Small intestine (tissue), 7 donors: ENCODE results near the gene ORC5. TPM values are rescaled to one million over a fixed set of nuclear protein-coding genes. Genes with fewer than 3 reads are reported as not detected.

Experiments used
- DNase-seq, 2 donors: peaks; one replicate each; pipeline versions ENCODE4 v3.0.0 to v3.0.0-alpha.2; 2013
- FAIRE-seq: peaks from 2 replicates; lab custom pipeline; 2012; peaks lifted over from hg19 to GRCh38; lab: Jason Lieb, UNC
- H3K27ac ChIP-seq, 3 donors: one replicate each; pipeline ENCODE4 v1.5.1; 2013; ENCODE audit warnings: low read length in 2 of 3, mild to moderate bottlenecking in 2 of 3, control low read depth in 1 of 3, inconsistent platforms in 1 of 3, low read depth in 1 of 3, moderate library complexity in 1 of 3
- H3K27me3 ChIP-seq, 3 donors: one replicate each; pipeline ENCODE4 v1.6.1; 2013; ENCODE audit warnings: low read length in 3 of 3, inconsistent platforms in 1 of 3; ENCODE audit not compliant: control insufficient read depth in 3 of 3, insufficient read depth in 3 of 3
- H3K36me3 ChIP-seq, 3 donors: one replicate each; pipeline ENCODE4 v1.6.1; 2013; ENCODE audit warnings: low read length in 3 of 3, inconsistent platforms in 1 of 3, low read depth in 1 of 3, mild to moderate bottlenecking in 1 of 3, moderate library complexity in 1 of 3; ENCODE audit not compliant: control insufficient read depth in 3 of 3, insufficient read depth in 2 of 3
- H3K4me1 ChIP-seq, 3 donors: one replicate each; pipeline ENCODE4 v1.6.1; 2013; ENCODE audit warnings: low read length in 2 of 3, inconsistent platforms in 1 of 3, low read depth in 1 of 3, mild to moderate bottlenecking in 1 of 3, moderate library complexity in 1 of 3; ENCODE audit not compliant: control insufficient read depth in 3 of 3, insufficient read depth in 2 of 3
- H3K4me3 ChIP-seq, 3 donors: one replicate each; pipeline ENCODE4 v1.5.1; 2013; ENCODE audit warnings: low read length in 3 of 3, control low read depth in 1 of 3, inconsistent platforms in 1 of 3, low read depth in 1 of 3, mild to moderate bottlenecking in 1 of 3, moderate library complexity in 1 of 3
- H3K9me3 ChIP-seq, 2 donors: one replicate each; pipeline ENCODE4 v1.6.1; 2013; ENCODE audit warnings: low read depth in 1 of 2, low read length in 1 of 2; ENCODE audit not compliant: control insufficient read depth in 2 of 2, insufficient read depth in 1 of 2
- WGBS, 3 donors: extraction: QIAGEN DNeasy Blood & Tissue Kit; methylation state at CpG; one replicate each; pipeline ENCODE4 v1.1.7; 2013; 5-methylcytosine and 5-hydroxymethylcytosine counted together
- polyA plus RNA-seq, 4 donors: library from polyadenylated mRNA; stranded (reverse) in 3 of 4; unstranded in 1 of 4; fragments of 200-250 nt in 3 of 4; fragments of 120-200 nt in 1 of 4; gene quantifications; one replicate each; pipeline versions ENCODE4 v1.2.1 to v1.2.3, GENCODE V29; 2013
- donor health status: healthy with polysubstance abuse.
- donor health status: control.
- donor health status: control.
- donor health status: Bipolar disorder and iron deficiency.
- donor health status: healthy.

Gene ORC5
- polyA plus RNA-seq, 4 donors: 3.8 to 18.4 (median 8.6) TPM

GRCh38 chr7:104209063-104209462 lies 1.2 kb upstream of the ORC5 start:
- Histone ChIP-seq H3K4me1 (peaks cover 2 to 4% (median 3%) of the 10 kb centered on the region in 3 donors), H3K27me3 (no peaks in the 10 kb centered on the region), H3K9me3 (no peaks in the 10 kb centered on the region), H3K36me3 (no peaks in the 10 kb centered on the region), H3K4me3 (no peak overlapping the region), H3K27ac (no peak overlapping the region)
- WGBS, 3 donors: 68 to 95% (median 70%) methylated on average over 4 of the region's 4 CpGs
- FAIRE-seq (no peak), DNase-seq (no peak)

GRCh38 chr7:104208421-104208780 lies 588 bp upstream of the ORC5 start:
- H3K4me3 ChIP-seq: peak overlapping the region; percentile 52 to 89 (median 80)
- peaks cover 2 to 4% (median 3%) of the 10 kb centered on the region in 3 donors for H3K4me1 ChIP-seq
- H3K27me3 ChIP-seq: no peaks in the 10 kb centered on the region
- FAIRE-seq (no peak), DNase-seq (no peak)
- 23 to 44% (median 32%) methylated on average over 7 of the region's 7 CpGs for WGBS, 3 donors
- H3K27ac ChIP-seq: peak overlapping the region in 2 of 3 donors; percentile 81 to 82
- no peaks in the 10 kb centered on the region for H3K36me3 ChIP-seq
- no peaks in the 10 kb centered on the region for H3K9me3 ChIP-seq

DNA sequence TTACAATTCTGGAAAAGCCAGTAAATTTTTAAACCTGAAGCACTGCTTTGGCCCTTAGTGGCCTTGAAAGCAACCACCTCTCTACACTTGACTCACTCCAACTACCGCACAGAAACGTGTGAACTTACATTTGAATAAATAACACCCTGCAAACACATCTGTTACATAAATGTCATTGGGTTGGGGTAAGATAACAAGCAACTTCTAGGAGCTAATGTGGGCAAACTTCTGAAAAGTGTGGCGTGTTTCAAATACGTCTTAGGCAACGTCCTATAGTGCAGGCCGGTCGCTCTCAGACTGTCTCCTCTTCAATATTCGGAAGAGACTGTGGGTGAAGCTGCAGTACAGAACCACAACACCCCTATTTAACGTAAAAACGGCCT lies 474 bp downstream of the ORC5 start:
- DNase-seq (peak in 1 of 2 donors; percentile 52), FAIRE-seq (no peak)
- Histone ChIP-seq H3K9me3 (no peaks in the 10 kb centered on the region), H3K4me1 (peaks cover 2 to 4% (median 3%) of the 10 kb centered on the region in 3 donors), H3K36me3 (peaks cover 0 to 5% (median 2%) of the 10 kb centered on the region in 3 donors), H3K4me3 (peak overlapping the region; percentile 58 to 89 (median 80)), H3K27ac (peak overlapping the region in 2 of 3 donors; percentile 70 to 81), H3K27me3 (no peaks in the 10 kb centered on the region)
- WGBS, 3 donors: 0 to 2% (median 0%) methylated on average over 10 of the region's 10 CpGs

GRCh38 chr7:104206841-104207240 lies 972 bp downstream of the ORC5 start:
- peak overlapping the region; percentile 58 to 89 (median 80) for H3K4me3 ChIP-seq

DNA sequence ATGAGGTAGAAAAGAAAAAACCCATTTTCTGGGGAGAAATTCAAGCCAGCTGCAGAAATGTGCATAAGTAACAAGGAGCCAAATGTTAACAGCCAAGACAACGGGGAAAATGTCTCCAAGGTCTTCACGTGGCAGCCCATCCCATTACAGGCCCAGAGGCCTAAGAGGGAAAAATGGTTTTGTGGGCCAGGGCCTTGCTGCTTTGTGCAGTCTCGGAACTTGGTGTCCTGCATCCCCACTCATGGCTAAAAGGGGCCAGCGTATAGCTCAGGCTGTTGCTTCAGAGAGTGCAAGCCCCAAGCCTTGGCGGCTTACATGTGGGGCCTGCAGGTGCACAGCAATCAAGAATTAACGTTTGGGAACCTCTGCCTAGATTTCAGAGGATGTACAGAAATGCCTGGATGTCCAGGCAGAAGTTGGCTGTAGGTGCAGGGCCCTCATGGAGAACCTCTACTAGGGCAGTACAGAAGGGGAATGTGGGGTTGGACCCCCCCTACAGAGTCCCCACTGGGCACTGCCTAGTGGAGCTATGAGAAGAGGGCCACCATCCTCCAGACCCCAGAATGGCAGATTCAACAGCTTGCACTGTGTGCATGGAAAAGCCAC lies 9.0 kb downstream of the ORC5 start:
- Histone ChIP-seq H3K4me3 (no peak overlapping the region), H3K9me3 (peaks cover 0 to 9% of the 10 kb centered on the region in 2 donors), H3K4me1 (no peaks in the 10 kb centered on the region), H3K27ac (no peak overlapping the region), H3K27me3 (no peaks in the 10 kb centered on the region), H3K36me3 (peaks cover 11 to 22% (median 16%) of the 10 kb centered on the region in 3 donors)
- no peak for FAIRE-seq
- no peak for DNase-seq
- 89 to 99% (median 90%) methylated on average over 6 of the region's 6 CpGs for WGBS, 3 donors

More at GRCh38 chr7:104206841-104207240, 972 bp downstream of the ORC5 start:
- Histone ChIP-seq H3K36me3 (peaks cover 0 to 5% (median 2%) of the 10 kb centered on the region in 3 donors), H3K4me1 (peaks cover 2 to 4% (median 3%) of the 10 kb centered on the region in 3 donors), H3K27ac (peak overlapping the region in 1 of 3 donors; percentile 22), H3K9me3 (no peaks in the 10 kb centered on the region), H3K27me3 (no peaks in the 10 kb centered on the region)
- WGBS, 3 donors: 18 to 28% (median 19%) methylated on average over 6 of the region's 6 CpGs
- DNase-seq: peak in 1 of 2 donors; percentile 3
- no peak for FAIRE-seq

DNA sequence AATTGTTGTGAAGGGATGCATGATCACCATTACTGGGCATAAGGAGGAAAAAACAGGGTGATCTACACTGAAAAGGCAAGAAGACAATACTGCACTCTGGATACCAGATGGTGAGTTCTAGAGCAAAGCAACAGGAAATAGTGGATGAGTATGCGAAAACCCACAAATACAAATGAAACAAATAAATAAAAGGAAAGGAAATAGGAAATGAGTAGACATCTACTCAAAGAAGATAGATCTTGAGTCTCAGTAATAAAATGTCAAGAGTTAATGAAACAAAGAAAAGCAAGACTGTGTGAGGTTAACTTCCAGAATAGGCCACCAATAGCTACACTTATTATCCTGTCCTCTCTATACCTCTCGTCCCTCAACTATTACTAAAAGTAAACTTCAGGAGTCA lies 11.7 kb downstream of the ORC5 start:
- no peak for DNase-seq
- Histone ChIP-seq H3K36me3 (peaks cover 9 to 19% (median 12%) of the 10 kb centered on the region in 3 donors), H3K27me3 (no peaks in the 10 kb centered on the region), H3K27ac (no peak overlapping the region), H3K4me1 (no peaks in the 10 kb centered on the region), H3K9me3 (peaks cover 0 to 9% of the 10 kb centered on the region in 2 donors), H3K4me3 (no peak overlapping the region)
- WGBS, 3 donors: 86 to 92% (median 86%) methylated on average over 2 of the region's 2 CpGs
- no peak for FAIRE-seq

- Histone ChIP-seq H3K36me3 (peaks cover 4 to 6% (median 5%) of the 10 kb centered on the region in 3 donors), H3K9me3 (no peaks in the 10 kb centered on the region), H3K4me3 (no peak overlapping the region), H3K27me3 (no peaks in the 10 kb centered on the region), H3K27ac (no peak overlapping the region), H3K4me1 (no peaks in the 10 kb centered on the region)
- DNase-seq (no peak), FAIRE-seq (no peak)
- 96 to 100% (median 100%) methylated on average over 1 of the region's 1 CpG for WGBS, 3 donors
Observed at GRCh38 chr7:104192434-104192833, 15.4 kb downstream of the ORC5 start.

GRCh38 chr7:104185346-104185745 lies 22.5 kb downstream of the ORC5 start:
- DNase-seq (no peak), FAIRE-seq (no peak)
- Histone ChIP-seq H3K27me3 (no peaks in the 10 kb centered on the region), H3K4me1 (no peaks in the 10 kb centered on the region), H3K27ac (no peak overlapping the region), H3K4me3 (no peak overlapping the region), H3K9me3 (peaks cover 0 to 3% of the 10 kb centered on the region in 2 donors), H3K36me3 (peaks cover 4 to 15% (median 10%) of the 10 kb centered on the region in 3 donors)
- 64 to 76% (median 66%) methylated on average over 3 of the region's 3 CpGs for WGBS, 3 donors
